ENCODE results near the gene CNGA4.

- TF ChIP-seq CTCF (IDR thresholded peaks at IDR 0.05; ENCODE audit: low read length) (no peak), EZH2phosphoT487 (IDR thresholded peaks at IDR 0.05; ENCODE audit: low read length) (no peak), EZH2 (optimal IDR thresholded peaks at IDR 0.05; ENCODE audit: low read depth, low read length) (no peak)
Measured at GRCh38 chr11:6285019-6285418, 46.1 kb downstream of the CNGA4 start.
